Measurements from ENCODE around the gene SASH1. TPM values are rescaled to one million over a fixed set of nuclear protein-coding genes. Genes with fewer than 3 reads are reported as not detected.

SASH1 gene
- total RNA-seq, 1 experiment from 2014 or later = 19.2 TPM

- BruUV-seq (replicated peaks) = no TSS peak
- Histone ChIP-seq H3K27me3 (replicated peaks; ENCODE audit: insufficient read depth, low read depth, low read length, poor library complexity) (no peaks in the 10 kb centered on the region), H3K27ac (ENCODE audit: low read depth, low read length, poor library complexity, severe bottlenecking) (no peak overlapping the region), H3K9me3 (ENCODE audit: low read depth, low read length, poor library complexity, severe bottlenecking) (no peaks in the 10 kb centered on the region), H3K4me3 (ENCODE audit: low read depth, low read length, poor library complexity, severe bottlenecking) (no peak overlapping the region), H3K36me3 (ENCODE audit: insufficient read depth, low read length, poor library complexity, severe bottlenecking) (no peaks in the 10 kb centered on the region), H3K4me1 (ENCODE audit: insufficient read depth, low read length, poor library complexity, severe bottlenecking) (peaks cover 17% of the 10 kb centered on the region)
- ChIA-PET POLR2A (ENCODE audit: low non-redundant PET) (no interaction called here), CTCF (no interaction called here)
- no peak for DNase-seq (ENCODE audit: low spot score)
- TF ChIP-seq EZH2 (IDR thresholded peaks at IDR 0.05; ENCODE audit: borderline replicate concordance, low read depth, low read length, poor library complexity, severe bottlenecking) (no peak), CTCF (conservative IDR thresholded peaks at IDR 0.05; ENCODE audit: low read depth, low read length) (no peak)
- intact Hi-C loops (cut with micrococcal nuclease; ENCODE audit: unreplicated experiment) = no loop called here
These were observed 182.3 kb downstream of the SASH1 start for GRCh38 chr6:148524976-148525375.

DNA sequence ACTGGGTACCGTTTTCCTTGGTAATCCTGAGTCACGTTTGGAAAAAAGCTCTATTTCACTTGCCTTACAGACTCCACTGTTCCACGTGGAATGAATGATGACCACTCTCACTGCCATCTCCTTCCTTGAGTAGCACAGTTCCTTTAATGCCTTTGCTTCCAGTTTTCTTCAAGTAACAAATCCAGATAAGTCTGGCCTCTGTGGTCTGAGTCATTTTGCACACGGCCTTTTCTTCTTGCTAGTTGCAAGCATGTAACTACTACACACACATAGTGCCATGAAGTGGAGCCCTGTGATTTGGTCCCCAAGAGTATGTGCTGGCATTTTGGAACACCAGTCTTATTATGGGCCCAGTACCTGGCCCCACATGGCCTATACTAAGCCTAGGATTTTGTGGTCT is 182.8 kb downstream of the SASH1 start:
- no peak for DNase-seq (ENCODE audit: low spot score)
- CTCF ChIA-PET = no interaction called here
- no peak overlapping the region for H3K4me3 ChIP-seq (ENCODE audit: low read depth, low read length, poor library complexity, severe bottlenecking)
- no peaks in the 10 kb centered on the region for H3K9me3 ChIP-seq (ENCODE audit: low read depth, low read length, poor library complexity, severe bottlenecking)
- H3K36me3 ChIP-seq (ENCODE audit: insufficient read depth, low read length, poor library complexity, severe bottlenecking) = no peaks in the 10 kb centered on the region
- intact Hi-C loops (cut with micrococcal nuclease; ENCODE audit: unreplicated experiment) = no loop called here
- H3K27ac ChIP-seq (ENCODE audit: low read depth, low read length, poor library complexity, severe bottlenecking) = no peak overlapping the region
- TF ChIP-seq CTCF (conservative IDR thresholded peaks at IDR 0.05; ENCODE audit: low read depth, low read length) = no peak
- TF ChIP-seq EZH2 (IDR thresholded peaks at IDR 0.05; ENCODE audit: borderline replicate concordance, low read depth, low read length, poor library complexity, severe bottlenecking) = no peak
- H3K4me1 ChIP-seq (ENCODE audit: insufficient read depth, low read length, poor library complexity, severe bottlenecking) = peaks cover 22% of the 10 kb centered on the region
- no TSS peak for BruUV-seq (replicated peaks)
- POLR2A ChIA-PET (ENCODE audit: low non-redundant PET) = no interaction called here
- H3K27me3 ChIP-seq (replicated peaks; ENCODE audit: insufficient read depth, low read depth, low read length, poor library complexity) = no peaks in the 10 kb centered on the region

- CTCF ChIA-PET = interaction anchor here (0.7 kb wide), 1 partner anchor 8 kb away, joined by 6 read pairs; no protein-coding TSS in a partner anchor
These were observed 183.5 kb downstream of the SASH1 start for GRCh38 chr6:148526145-148526544.

More at GRCh38 chr6:148526145-148526544, 183.5 kb downstream of the SASH1 start:
- Histone ChIP-seq H3K27ac (ENCODE audit: low read depth, low read length, poor library complexity, severe bottlenecking) (no peak overlapping the region), H3K4me3 (ENCODE audit: low read depth, low read length, poor library complexity, severe bottlenecking) (no peak overlapping the region), H3K4me1 (ENCODE audit: insufficient read depth, low read length, poor library complexity, severe bottlenecking) (peaks cover 28% of the 10 kb centered on the region), H3K9me3 (ENCODE audit: low read depth, low read length, poor library complexity, severe bottlenecking) (no peaks in the 10 kb centered on the region), H3K36me3 (ENCODE audit: insufficient read depth, low read length, poor library complexity, severe bottlenecking) (no peaks in the 10 kb centered on the region), H3K27me3 (replicated peaks; ENCODE audit: insufficient read depth, low read depth, low read length, poor library complexity) (no peaks in the 10 kb centered on the region)
- no TSS peak for BruUV-seq (replicated peaks)
- intact Hi-C loops (cut with micrococcal nuclease; ENCODE audit: unreplicated experiment) = no loop called here
- DNase-seq (ENCODE audit: low spot score) = no peak
- POLR2A ChIA-PET (ENCODE audit: low non-redundant PET) = no interaction called here
- no peak for TF ChIP-seq CTCF (conservative IDR thresholded peaks at IDR 0.05; ENCODE audit: low read depth, low read length)
- no peak for TF ChIP-seq EZH2 (IDR thresholded peaks at IDR 0.05; ENCODE audit: borderline replicate concordance, low read depth, low read length, poor library complexity, severe bottlenecking)

Measured in A673 (cell line).